Measurements from ENCODE around the gene HSDL1. TPM values are rescaled to one million over a fixed set of nuclear protein-coding genes. Genes with fewer than 3 reads are reported as not detected.

Gene HSDL1
- total and polyA plus RNA-seq, 2 of the 4 experiments (the other 2 are of a cell fraction): 11.6 to 18.3 TPM

DNA sequence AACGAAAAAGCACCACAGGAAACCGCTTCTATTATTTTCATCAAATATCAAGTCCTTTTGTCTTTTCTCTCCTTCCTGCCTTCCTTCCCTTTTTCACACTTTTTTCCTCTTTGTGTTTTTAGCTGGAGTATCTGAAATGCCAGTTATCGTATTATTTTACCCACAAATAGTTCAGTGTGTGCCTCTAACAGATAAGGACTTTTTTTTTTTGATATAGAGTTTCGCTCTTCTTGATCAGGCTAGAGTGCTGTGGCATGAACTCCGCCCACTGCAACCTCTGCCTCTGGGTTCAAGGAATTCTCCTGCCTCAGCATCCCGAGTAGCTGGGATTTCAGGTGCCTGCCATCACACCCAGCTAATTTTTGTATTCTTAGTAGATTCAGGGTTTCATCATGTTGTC lies 10.8 kb upstream of the HSDL1 start:
- Histone ChIP-seq H2AK9ac (replicated peaks; ENCODE audit: low read depth, low read length, poor library complexity) (no peak overlapping the region), H4K91ac (ENCODE audit: insufficient read depth, low read depth, low read length) (no peak overlapping the region), H3K79me1 (ENCODE audit: low read depth in 1 of 2, low read length in 2 of 2) (no peaks in the 10 kb centered on the region), H3K56ac (ENCODE audit: extremely low read depth, insufficient read depth, low read length) (no peak overlapping the region), H3K36me3 (ENCODE audit: control insufficient read depth, insufficient read depth, low read length) (no peaks in the 10 kb centered on the region), H3K18ac (ENCODE audit: low read depth, low read length) (no peak overlapping the region), H2BK5ac (ENCODE audit: low read depth, low read length, poor library complexity, severe bottlenecking) (no peak overlapping the region), H3K9ac (ENCODE audit: low read depth, low read length) (no peak overlapping the region), H3K27ac (ENCODE audit: insufficient read depth, low read length) (no peak overlapping the region), H3K9me3 (ENCODE audit: control insufficient read depth, insufficient read depth, low read length) (peaks cover 2% of the 10 kb centered on the region; the same call in 1 of the 2 replicates), H3K23ac (ENCODE audit: low read depth, low read length) (no peak overlapping the region), H3K4me2 (ENCODE audit: low read depth, low read length) (no peak overlapping the region), H2BK120ac (ENCODE audit: low read depth, low read length) (no peak overlapping the region), H2BK15ac (ENCODE audit: low read depth, low read length) (no peak overlapping the region), H3K14ac (replicated peaks; ENCODE audit: low read depth, low read length) (no peak overlapping the region), H3K4ac (ENCODE audit: low read depth, low read length) (no peak overlapping the region), H2BK20ac (ENCODE audit: low read depth, low read length) (no peak overlapping the region), H3K9me1 (ENCODE audit: insufficient read depth, low read length) (no peaks in the 10 kb centered on the region), H2AFZ (replicated peaks; ENCODE audit: low read length, poor library complexity) (no peak overlapping the region), H4K20me1 (ENCODE audit: insufficient read depth, low read length) (no peaks in the 10 kb centered on the region), H4K5ac (ENCODE audit: low read depth, low read length) (no peak overlapping the region), H2AK5ac (ENCODE audit: low read depth, low read length) (no peak overlapping the region), H3K27me3 (ENCODE audit: control insufficient read depth, insufficient read depth, low read length) (peaks cover 31% of the 10 kb centered on the region), H4K8ac (ENCODE audit: low read depth in 2 of 2, low read length in 2 of 2) (no peak overlapping the region), H3K4me1 (ENCODE audit: control insufficient read depth, insufficient read depth, low read length) (no peaks in the 10 kb centered on the region), H3K4me3 (ENCODE audit: insufficient read depth, low read depth, low read length) (no peak overlapping the region)
- BruUV-seq (replicated peaks): no TSS peak
- 79% methylated on average over 2 of the region's 6 CpGs; no CpG with 5 or more reads in 1 of the 2 experiments for WGBS, 2 experiments (ENCODE audit: extremely low coverage in 2 of 2, insufficient read length in 1 of 2)
- in situ Hi-C loops (cut with MboI; ENCODE audit: low sequenced_read_pairs) (no loop called here), dilution Hi-C loops (cut with HindIII; ENCODE audit: low sequenced_read_pairs, unreplicated experiment) (no loop called here), intact Hi-C loops (cut with micrococcal nuclease) (no loop called here)
- POLR2A ChIA-PET (ENCODE audit: unreplicated experiment): no interaction called here
- no peak for TF ChIP-seq RFX5 (IDR thresholded peaks at IDR 0.05; ENCODE audit: low read depth, low read length)
- TF ChIP-seq CTCF (conservative IDR thresholded peaks at IDR 0.05; ENCODE audit: low read depth, low read length): no peak
- no peak for TF ChIP-seq POLR2A (IDR thresholded peaks at IDR 0.05; ENCODE audit: low read depth, low read length)
- no peak for TF ChIP-seq MAZ (IDR thresholded peaks at IDR 0.05; ENCODE audit: borderline replicate concordance, low read depth, low read length)
- TF ChIP-seq, protein P1, sequence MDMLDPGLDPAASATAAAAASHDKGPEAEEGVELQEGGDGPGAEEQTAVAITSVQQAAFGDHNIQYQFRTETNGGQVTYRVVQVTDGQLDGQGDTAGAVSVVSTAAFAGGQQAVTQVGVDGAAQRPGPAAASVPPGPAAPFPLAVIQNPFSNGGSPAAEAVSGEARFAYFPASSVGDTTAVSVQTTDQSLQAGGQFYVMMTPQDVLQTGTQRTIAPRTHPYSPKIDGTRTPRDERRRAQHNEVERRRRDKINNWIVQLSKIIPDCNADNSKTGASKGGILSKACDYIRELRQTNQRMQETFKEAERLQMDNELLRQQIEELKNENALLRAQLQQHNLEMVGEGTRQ (IDR thresholded peaks at IDR 0.05; ENCODE audit: low read depth, low read length): no peak
- no peak for TF ChIP-seq RCOR1 (IDR thresholded peaks at IDR 0.05; ENCODE audit: insufficient replicate concordance, low read length)
- no peak for TF ChIP-seq RAD21 (IDR thresholded peaks at IDR 0.05; ENCODE audit: low read length)
- no peak for TF ChIP-seq CEBPB (IDR thresholded peaks at IDR 0.05; ENCODE audit: low read depth, low read length)
- TF ChIP-seq, protein P2, sequence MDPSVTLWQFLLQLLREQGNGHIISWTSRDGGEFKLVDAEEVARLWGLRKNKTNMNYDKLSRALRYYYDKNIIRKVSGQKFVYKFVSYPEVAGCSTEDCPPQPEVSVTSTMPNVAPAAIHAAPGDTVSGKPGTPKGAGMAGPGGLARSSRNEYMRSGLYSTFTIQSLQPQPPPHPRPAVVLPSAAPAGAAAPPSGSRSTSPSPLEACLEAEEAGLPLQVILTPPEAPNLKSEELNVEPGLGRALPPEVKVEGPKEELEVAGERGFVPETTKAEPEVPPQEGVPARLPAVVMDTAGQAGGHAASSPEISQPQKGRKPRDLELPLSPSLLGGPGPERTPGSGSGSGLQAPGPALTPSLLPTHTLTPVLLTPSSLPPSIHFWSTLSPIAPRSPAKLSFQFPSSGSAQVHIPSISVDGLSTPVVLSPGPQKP (IDR thresholded peaks at IDR 0.05; ENCODE audit: borderline replicate concordance, low read depth, low read length): no peak
- TF ChIP-seq MXI1 (IDR thresholded peaks at IDR 0.05; ENCODE audit: borderline replicate concordance, low read depth, low read length): no peak
- no peak for TF ChIP-seq MAFK (IDR thresholded peaks at IDR 0.05; ENCODE audit: low read depth, low read length)
- TF ChIP-seq NFE2L2 (IDR thresholded peaks at IDR 0.05; ENCODE audit: low read depth, low read length): no peak
- no peak for TF ChIP-seq FOS (IDR thresholded peaks at IDR 0.05; ENCODE audit: low read depth, low read length)
- no peak for TF ChIP-seq CHD1 (IDR thresholded peaks at IDR 0.05; ENCODE audit: low read depth, low read length)
- no peak for TF ChIP-seq BHLHE40 (IDR thresholded peaks at IDR 0.05; ENCODE audit: low read depth, low read length)
- TF ChIP-seq SMC3 (IDR thresholded peaks at IDR 0.05; ENCODE audit: low read depth, low read length): no peak
- no peak for ATAC-seq (ENCODE audit: low read depth)
- DNase-seq: no peak
- CTCF ChIA-PET: no interaction called here
